ENCODE data around the gene CHRD. TPM values are rescaled to one million over a fixed set of nuclear protein-coding genes. Genes with fewer than 3 reads are reported as not detected.
"Not testable (repeated sequence)": the region's sequence is repeated elsewhere in the genome, so short reads cannot be mapped to it uniquely, and the experiment has no call there.

The CHRD gene
- total RNA-seq, 1 experiment from 2014 or later: 1.3 TPM

GRCh38 chr3:184414418-184415202 lies 34.8 kb downstream of the CHRD start:
- no peak for DNase-seq (ENCODE audit: low spot score)

- DNase-seq (ENCODE audit: low spot score): no peak
These were observed 35.3 kb downstream of the CHRD start for GRCh38 chr3:184415203-184415490.

DNA sequence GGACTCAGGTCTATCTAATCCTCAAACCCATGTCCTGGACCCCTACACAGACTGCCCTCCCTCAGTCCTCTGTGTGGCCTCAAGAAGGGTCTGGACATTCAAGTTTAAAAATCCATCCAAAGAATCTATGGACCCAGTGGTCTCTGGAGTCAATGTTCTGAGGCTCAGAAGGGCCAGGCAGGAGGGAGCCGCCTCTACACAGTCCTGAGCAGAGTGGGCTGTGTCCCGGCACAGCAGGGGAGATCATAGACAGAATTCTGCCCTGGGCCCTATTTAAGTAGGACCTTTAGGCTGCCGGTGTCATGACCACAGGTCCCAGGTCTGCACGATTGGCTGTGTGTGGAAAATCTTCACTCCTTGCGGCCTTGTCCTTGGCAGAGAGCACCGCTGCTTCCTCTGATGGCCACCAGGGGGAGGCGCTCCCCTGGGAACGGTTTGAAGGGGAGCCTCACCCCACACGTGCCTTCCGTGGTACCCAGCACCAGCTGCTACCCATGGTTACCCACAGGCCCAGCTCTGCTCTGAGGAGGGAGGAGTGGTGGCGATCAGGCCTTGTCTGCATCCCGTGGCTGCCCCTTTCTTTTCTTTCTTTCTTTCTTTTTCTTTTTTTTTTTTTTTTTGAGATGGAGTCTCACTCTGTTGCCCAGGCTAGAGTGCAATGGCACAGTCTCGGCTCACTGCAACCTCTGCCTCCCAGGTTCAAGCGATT lies 37.9 kb downstream of the CHRD start:
- DNase-seq (ENCODE audit: low spot score): peak; percentile 69

DNA sequence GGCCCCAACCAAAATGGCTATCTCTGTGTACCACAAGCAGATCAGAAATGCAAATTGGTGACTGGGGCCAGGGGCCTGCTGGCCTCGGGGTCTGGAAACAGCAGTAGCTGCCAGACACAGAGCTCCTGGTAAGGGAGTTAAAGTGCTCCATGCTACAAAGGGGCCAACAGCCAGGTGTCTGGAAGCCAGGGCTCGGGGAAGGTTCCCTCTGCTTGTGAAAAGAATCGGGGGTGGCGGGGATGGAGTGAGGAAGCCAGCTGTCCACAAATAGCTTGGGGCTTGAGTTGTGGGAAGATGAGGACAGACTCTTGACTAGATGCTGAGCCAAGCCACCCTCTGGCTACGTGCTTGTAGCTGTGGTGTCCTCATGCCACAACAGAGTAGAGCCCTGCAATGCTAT lies 39.3 kb downstream of the CHRD start:
- no peak for DNase-seq (ENCODE audit: low spot score)

- peak; percentile 26 for DNase-seq (ENCODE audit: low spot score)
These were observed 43.7 kb downstream of the CHRD start for GRCh38 chr3:184423561-184423960.

DNA sequence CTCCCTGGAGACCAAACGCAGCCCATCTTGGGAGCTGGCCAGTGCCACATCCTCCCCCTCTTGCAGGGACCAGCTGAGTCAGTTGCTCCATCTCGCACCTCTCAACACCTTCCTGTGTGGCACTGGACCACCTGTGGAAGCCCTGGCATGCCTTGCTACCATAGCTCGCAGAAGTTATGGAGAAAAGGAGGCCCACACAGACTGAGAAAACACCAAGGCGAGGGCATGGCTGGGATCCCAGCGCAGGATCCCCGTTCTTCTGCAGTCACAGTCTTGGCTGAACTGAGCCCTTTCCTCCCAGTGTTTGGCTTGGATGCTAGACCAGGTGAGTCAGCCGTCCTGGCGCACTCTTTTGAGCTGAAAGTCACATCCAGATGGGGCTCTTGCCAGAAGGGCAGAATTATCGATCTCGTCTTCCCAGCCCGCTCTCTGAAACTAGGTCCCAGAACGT lies 46.9 kb downstream of the CHRD start:
- DNase-seq (ENCODE audit: low spot score): no peak

DNA sequence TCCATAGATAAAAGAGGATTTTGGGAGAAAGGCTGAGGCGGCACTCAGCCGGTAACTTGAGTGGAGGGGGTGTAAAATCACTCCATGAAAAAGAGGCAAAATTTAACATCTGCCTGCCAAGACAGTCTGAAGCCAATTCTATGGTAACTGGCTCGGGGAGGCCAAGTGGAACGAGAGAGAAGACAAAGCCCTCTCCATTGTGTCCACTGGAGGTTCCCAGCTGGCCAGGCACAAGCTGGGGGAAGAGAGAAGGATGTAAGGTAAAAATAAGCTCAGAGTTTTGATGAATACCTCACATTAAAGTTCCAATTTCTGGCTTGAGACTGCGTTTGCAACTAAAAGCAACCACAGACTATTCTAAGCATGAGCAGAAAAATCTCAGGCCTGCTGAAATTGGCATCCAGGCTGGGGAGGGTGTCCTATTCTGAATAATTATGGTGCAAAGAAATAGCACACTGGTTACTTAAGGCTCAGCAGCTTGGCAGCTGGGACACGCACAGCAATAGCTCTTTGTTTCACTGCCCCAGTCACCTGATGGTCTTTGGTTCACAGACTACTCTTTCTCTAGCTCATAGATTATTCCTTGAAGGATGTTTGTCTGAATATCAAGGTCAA lies 48.8 kb downstream of the CHRD start:
- peak; percentile 4 for DNase-seq (ENCODE audit: low spot score)

- DNase-seq (ENCODE audit: low spot score): no peak
These were observed 49.9 kb downstream of the CHRD start for GRCh38 chr3:184429786-184430185.

DNA sequence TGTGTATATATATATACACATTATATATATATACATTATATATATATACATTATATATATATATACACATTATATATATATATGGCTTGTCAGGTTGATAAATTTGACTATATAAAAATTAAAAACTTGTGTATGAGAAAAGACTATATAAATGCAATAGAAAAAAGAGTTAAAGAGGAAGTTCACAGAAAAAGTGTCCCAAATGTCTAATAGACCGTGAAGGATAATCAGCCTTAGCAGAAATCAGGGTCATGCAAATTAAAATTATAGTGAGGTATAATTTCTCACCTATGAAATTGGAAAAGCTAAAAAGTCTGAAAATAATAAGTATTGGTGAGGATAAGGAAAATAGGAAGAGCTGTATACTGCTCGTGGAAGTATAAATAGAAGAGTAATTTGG lies 51.1 kb downstream of the CHRD start:
- no peak for DNase-seq (ENCODE audit: low spot score)

GRCh38 chr3:184433178-184433577 lies 53.3 kb downstream of the CHRD start:
- not testable (repeated sequence) for DNase-seq (ENCODE audit: low spot score)

- DNase-seq (ENCODE audit: low spot score): no peak
These were observed 59.2 kb downstream of the CHRD start for GRCh38 chr3:184439096-184439495.

Other genes with a start within 250 kb of the CHRD start
- 60.7 and 70.1 TPM in 2 replicates for gene EIF2B5, start 244.7 kb upstream of the CHRD start, total RNA-seq (2014; rRNA removed; shearing (Covaris generic))
- gene DVL3, start 224.7 kb upstream of the CHRD start, total RNA-seq (2014; rRNA removed; shearing (Covaris generic)): 15.8 and 17.6 TPM in 2 replicates
- gene AP2M1, start 205.2 kb upstream of the CHRD start, total RNA-seq (2014; rRNA removed; shearing (Covaris generic)): 766 and 810 TPM in 2 replicates
- gene ABCF3, start 193.9 kb upstream of the CHRD start, total RNA-seq (2014; rRNA removed; shearing (Covaris generic)): 18.5 and 36.8 TPM in 2 replicates
- gene VWA5B2, start 150.5 kb upstream of the CHRD start, total RNA-seq (2014; rRNA removed; shearing (Covaris generic)): not detected in 2 replicates
- 98.6 and 110 TPM in 2 replicates for gene ALG3, start 131.1 kb upstream of the CHRD start, total RNA-seq (2014; rRNA removed; shearing (Covaris generic))
- 19.5 and 21.6 TPM in 2 replicates for gene EEF1AKMT4, start 130.4 kb upstream of the CHRD start, total RNA-seq (2014; rRNA removed; shearing (Covaris generic))
- gene CAMK2N2, start 118.5 kb upstream of the CHRD start, total RNA-seq (2014; rRNA removed; shearing (Covaris generic)): 0.47 and 1.6 TPM in 2 replicates
- gene ECE2, start 104.0 kb upstream of the CHRD start, total RNA-seq (2014; rRNA removed; shearing (Covaris generic)): not detected in 2 replicates
- 691 and 864 TPM in 2 replicates for gene PSMD2, start 80.8 kb upstream of the CHRD start, total RNA-seq (2014; rRNA removed; shearing (Covaris generic))
- 216 and 235 TPM in 2 replicates for gene EIF4G1, start 65.4 kb upstream of the CHRD start, total RNA-seq (2014; rRNA removed; shearing (Covaris generic))
- 18.4 and 22.2 TPM in 2 replicates for gene FAM131A, start 42.5 kb upstream of the CHRD start, total RNA-seq (2014; rRNA removed; shearing (Covaris generic))
- 3.3 and 4.7 TPM in 2 replicates for gene CLCN2, start 18.4 kb upstream of the CHRD start, total RNA-seq (2014; rRNA removed; shearing (Covaris generic))
- gene POLR2H, start 18.3 kb upstream of the CHRD start, total RNA-seq (2014; rRNA removed; shearing (Covaris generic)): 250 and 279 TPM in 2 replicates
- 0.43 and 0.74 TPM in 2 replicates for gene THPO, start 1.8 kb upstream of the CHRD start, total RNA-seq (2014; rRNA removed; shearing (Covaris generic))
- gene EPHB3, start 181.7 kb downstream of the CHRD start, total RNA-seq (2014; rRNA removed; shearing (Covaris generic)): 1.0 and 2.0 TPM in 2 replicates